HG03103 (cell line): Measurements from ENCODE around the gene TRAPPC2.

Source experiments
- ATAC-seq: cut with Tn5 transposase; IDR thresholded peaks from one replicate; pipeline ENCODE4 v1.9.1; 2021; ENCODE audit warnings: low read depth; ENCODE audit not compliant: unreplicated experiment

TRAPPC2 gene

DNA sequence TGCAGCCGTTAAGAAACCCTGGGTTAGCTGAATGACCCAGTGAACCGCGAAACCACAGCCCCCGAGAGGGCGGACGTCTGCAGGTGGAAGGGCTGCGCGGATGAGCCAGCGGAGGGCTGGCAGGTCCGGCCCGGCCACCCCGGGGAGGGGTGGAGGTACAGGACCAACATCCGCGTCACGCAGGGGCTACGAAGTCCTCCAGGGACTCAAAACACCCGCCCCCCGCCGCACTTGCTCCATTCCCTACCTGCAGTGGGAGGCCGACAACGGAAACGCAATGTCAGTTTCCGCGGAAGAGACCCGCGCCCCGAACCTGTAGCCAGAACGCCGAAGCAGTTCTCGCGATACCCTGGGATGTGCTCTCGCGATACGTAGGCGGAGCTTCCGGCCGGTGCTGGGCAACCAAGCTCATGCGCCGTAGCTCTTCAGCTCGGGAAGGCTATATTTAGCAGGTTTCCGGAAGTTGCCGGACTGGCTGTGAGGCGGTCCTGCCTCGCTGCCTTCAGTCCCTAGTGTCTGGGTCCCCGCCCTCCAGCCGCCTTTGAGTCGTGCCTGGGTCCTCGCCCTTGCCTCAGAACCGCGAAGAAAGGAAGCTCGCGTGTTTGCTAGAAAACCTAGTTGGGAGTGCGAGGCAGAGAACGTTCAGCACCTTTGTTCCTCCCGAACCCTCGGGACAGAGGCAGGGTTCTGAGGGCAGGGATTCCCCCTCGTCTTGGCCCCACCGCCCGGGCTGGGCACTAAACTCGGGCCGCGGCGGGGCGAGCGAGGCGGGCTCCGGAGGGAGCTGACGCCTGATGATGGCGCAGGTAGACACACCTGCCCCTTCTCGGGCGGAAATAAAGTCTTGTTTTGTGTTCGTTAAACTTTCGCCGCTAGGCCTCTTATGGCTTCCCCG, at the start of gene TRAPPC2, which contains the start of gene OFD1:
Gene TRAPPC2 (minus strand): TSS at position 343 of the 895 bp plus-strand sequence. CDS start 14,657 bp downstream, outside the sequence.
Gene OFD1 (plus strand): TSS at position 471 of the 895 bp plus-strand sequence. CDS start 324 bp downstream, at position 795.
- ATAC-seq: peak; percentile 82

DNA sequence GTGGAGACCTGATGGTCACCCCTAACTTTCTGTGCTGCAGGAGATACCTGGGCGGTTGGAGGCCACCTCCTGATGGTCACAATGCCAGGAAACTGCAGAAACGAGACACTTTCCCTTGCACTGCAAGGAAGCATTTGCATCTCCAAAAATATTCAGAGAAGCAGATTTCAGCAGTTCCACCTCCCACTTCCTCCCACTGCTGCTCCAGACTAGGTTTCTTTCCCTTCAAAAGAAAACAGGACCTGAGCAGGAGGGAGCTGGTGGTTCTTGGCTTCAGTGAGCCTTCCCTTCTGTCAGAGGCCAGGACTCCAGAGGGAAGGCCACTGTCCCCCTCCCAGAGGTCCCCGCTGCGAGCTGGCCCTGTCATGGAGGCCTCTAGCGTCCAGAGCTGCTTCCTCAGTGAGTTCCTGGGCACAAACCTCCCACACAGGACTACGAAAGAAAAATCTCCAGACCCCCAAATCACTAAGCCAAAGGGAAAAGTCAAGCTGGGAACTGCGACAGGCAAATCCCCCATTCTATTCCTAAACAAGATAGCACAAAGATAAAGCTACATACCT, 46.5 kb upstream of the TRAPPC2 start:
- ATAC-seq: no peak

DNA sequence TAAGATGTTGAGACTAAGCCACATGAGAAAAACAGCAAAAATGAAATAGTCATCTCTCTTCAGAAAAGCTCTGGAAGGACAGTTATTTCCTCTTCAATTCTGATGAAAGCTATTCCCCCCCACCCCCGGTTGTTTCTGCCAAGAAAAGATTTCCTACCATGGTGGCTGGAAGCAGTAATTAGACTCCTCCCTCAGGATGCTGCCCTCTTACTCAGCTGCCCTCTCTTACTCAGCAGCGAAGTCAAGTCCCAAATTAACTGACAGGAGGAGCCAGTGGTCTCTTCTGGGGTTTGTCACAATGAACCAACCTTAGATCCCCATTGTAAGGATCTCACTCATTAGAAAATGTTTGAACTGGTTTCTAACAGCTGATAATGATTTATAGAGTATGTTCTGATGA, 44.5 kb upstream of the TRAPPC2 start:
- ATAC-seq: no peak

DNA sequence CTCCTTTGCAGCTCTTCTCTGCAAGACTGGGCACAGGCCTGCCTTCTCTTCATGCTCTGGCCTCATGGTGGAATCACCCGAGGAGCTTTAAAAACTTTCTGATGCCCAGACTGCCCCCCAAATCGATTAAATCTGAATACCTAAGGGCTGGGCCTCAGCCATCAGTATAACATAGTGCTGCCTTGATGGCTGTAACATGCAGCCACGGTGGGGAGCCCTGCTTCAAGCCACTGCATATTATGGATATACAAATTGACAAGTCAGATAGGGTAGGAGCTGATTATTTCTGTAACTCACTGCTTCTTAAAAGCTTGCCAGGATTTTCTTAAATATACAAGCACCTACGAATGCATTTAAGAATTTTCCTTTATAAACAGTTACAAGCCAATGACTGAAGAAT, 42.0 kb upstream of the TRAPPC2 start:
- no peak for ATAC-seq

DNA sequence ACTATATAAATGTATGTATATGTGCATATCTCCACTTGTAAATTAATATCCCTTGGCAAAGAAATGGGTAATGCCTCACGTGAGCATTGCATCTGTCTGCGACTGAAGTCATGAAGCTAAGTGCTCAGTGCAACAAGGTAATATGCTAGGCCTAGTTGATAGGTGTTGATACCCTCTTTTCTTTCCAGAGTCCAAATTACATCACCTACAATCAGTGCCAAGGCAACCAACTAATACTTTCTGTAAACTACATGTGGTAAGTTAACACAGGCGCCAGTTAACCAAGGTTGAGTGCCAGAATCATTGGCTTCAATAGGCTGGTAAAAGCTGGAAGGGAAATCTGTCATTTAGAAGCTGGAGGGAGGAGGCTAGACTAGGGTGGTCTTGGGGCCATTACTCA, 41.4 kb upstream of the TRAPPC2 start:
- ATAC-seq: no peak

DNA sequence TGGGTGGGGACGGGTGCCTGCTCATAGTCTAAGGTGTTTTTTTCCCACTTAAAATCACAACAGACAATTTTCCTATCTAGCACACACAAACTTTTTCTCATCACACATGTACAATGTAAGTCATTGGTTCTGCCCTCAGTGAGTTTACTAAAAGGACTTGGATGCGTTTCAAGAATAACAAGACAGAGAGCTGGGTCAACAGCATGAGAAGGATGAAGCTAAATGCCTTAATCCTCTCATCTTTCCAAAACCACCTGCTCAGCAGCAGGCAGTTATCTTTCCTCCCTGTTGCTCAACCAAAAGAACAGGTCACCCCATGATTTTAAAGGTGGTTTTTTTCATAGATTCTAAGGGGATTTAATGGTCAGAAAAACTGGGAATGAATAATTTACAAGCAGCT, 40.3 kb upstream of the TRAPPC2 start:
- ATAC-seq: no peak

DNA sequence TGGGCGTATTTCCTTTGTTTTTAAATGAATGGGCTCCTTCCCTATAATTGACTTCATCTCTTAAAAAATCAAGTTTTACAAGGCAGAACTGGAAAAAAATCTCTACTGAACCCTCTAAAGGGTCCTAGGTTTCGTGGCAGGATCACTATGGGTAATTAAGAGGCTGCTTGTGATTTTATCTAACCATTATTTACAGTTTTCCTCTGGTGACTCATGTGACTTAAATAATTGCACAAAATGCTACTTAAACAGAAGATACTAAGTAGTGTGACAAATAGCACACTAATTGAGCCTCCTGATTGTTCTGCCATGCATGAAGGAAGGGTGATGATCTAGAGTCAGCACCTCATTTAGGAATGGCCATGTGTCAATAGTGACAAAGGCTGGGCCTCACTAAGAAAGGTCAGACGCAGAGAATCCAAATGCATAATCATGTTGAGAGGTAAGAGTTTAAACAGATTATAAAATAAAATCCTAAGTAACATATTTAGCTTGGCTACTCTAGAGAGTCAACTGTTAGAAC, 35.7 kb upstream of the TRAPPC2 start:
- no peak for ATAC-seq

DNA sequence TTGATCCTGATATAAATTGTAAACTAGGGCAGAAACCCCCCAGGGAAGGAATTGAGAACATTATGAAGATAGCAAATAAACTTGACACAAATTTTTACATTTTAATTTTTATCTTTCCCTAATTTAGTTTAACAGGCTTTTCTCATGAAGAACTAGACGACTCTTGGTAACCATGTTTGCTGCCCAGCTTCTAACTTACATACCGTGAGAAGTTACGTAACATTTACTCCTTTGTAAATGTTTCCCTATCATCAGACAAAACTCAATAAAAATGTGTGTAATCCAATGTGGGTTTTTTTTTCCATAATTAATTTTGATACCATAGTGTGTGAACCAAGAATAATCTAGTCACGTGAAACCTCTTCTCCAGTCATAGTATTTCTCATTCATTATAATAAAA, 34.5 kb upstream of the TRAPPC2 start:
- ATAC-seq: no peak

DNA sequence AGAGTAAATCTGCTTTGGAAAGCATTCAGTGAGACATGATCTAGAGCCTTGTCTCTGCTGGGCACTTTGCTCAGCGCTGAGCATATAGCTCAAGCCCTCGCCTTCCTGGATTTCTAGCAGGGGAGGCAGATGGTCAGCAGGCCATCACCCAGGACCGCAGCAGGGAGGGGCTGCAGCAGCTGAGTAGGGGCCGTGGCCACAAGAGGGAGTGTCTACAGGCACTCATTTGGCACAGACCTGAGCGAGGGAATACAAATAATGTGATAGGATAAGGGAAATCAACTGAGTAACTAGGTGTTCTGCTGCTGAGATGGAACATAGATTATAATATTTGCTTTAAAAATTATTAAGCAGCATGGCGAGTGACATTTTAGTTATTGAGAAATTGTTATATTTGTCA, 30.3 kb upstream of the TRAPPC2 start:
- no peak for ATAC-seq

DNA sequence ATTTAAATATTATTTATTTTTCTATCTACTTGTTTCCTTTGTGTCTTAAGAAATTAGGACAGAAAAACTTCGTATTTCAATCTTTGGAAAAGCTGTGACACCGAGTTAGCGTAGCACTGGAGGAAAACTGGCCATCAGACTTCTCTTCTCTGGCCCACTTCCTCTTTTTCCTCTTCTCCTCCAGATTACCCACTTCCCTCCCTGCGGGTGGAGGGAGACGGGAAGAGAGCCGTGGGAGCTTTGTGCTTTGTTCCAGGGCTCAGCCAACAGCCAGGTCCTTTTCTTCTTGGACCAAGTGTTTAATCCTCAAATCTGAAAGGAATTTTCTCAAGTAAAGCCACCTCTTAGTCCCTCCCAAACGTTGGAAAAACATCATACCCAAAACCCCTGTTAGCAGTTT, 29.9 kb upstream of the TRAPPC2 start:
- no peak for ATAC-seq

DNA sequence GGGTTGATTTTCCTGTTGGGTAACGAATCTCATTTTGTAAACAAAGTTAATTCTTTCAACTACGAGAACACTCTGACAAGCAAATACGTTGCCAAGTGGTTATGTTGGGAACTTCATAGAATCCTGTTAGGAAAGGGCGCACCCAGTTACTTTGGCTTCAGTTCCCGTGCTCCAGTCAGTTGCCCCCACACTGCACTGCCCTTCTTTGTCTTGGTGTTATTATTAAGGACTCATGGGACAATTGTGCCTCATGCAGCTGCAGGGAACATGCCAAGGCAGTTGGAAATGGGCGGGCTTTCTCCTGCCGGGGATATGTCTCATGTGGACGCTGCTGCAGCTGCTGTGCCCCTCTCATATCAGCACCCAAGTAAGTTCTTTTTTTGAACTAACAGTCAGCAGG, 29.1 kb upstream of the TRAPPC2 start:
- no peak for ATAC-seq

DNA sequence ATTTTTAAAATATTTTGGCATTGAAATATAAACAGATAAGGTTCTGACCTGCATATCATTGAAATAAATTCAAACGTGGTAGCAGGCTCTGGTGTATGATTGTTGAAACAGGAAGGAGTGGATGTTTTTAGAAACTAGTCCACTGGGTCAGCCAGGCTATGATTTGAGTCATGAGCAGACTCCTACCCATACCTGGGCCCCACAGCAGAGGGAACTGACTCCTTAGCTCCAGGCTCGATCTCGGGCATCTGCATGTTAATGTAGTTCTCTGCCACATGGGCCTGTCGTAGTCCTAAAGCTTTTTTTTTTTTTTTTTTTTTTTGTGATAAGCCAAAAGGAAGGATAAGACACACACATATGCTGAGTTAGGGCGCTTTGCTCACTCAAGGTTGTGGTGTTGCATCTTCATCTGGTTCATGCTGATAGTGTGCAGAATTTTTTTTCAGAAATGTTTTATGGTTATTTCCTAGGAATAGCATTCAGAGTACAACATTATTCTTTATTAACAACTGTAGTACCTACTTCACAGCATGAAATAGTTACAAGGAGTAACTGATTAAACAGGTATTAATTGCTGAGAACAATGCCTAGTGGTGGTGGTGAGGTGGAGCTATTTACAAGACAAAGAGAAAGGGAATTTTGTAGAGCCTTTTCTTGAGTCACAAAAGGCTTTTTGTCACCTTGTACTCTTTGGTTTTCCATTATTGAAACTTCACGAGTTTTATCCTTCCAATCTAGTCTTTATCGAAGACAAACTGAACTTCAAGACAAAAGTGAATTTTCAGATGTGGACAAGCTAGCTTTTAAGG, 27.4 kb upstream of the TRAPPC2 start:
- peak; percentile 76 for ATAC-seq

DNA sequence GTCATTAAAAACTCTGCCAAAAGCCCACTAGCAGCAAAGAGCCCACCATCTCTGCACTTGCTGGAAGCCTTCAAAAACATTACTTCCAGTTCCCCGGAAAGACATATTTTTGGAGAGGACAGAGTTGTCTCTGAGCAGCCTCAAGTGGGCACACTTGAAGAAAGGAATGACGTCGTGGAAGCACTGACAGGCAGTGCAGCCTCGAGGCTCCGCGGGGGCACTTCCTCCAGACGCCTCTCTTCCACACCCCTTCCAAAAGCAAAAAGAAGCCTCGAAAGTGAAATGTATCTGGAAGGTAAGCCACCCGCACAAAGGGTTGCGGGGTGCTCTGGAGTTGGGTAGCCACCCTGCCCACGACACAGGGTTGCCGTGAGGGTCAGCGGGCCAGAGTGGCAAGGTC, 26.0 kb upstream of the TRAPPC2 start:
- no peak for ATAC-seq

DNA sequence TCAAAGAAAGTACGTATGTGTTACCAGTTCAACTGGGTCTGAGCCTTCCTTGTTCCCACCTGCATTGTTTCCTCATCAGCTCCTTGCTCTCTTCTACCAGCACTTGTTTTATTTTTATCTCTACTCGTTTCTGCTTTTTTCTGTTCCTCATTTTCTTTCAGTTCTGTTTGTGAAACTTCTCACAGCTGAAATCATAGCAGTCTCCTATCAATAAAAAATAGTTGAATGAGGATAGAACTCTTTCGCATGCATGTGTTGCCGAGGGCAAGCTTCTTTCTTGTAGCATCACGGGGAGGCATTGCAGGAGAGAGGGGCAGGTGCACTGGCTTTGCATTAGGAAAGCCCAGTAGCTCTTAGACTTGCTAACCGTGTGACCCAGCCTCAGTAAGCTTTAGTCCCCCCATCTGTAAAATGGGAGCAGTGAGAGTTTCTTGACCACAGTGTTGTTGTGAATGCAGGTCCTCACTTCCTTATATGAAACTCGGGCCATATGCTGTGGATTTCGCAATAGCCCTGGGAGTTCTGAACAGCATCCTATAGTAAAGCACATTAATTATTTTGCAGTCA, 24.8 kb upstream of the TRAPPC2 start:
- ATAC-seq: peak; percentile 47

DNA sequence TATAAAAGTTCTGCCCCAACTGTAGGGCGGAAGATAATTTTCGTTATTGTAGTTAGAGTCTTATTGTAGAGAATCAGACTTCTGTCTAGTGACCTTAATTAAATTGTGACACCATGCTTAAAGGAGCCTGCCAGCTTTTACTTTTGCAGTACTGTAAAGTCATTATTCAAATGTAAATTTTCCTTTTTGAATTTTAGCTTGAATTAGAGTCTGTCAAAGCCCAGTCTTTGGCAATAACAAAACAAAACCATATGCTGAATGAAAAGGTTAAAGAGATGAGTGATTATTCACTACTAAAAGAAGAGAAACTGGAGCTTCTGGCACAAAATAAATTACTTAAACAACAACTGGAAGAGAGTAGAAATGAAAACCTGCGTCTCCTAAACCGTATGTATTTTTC, 22.0 kb upstream of the TRAPPC2 start:
- ATAC-seq: no peak

DNA sequence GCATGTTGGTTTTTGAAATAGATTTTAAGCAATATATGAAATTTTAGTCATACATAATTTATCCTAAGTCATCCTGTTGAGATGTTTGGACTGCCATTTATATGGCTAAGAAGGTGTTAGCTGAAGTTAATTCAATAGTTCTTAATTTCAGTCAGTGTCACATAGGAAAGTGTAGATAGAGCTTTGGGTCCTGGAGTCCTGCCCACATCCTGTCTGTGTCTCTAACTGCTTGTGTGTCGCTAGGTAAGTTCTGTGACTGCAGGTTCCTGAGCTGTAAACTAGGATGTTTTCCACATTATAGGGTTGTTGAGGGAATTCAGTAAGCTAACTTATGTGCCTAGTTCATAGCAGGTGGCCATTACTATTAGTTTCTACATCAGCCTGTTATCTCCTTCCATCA, 20.8 kb upstream of the TRAPPC2 start:
- ATAC-seq: no peak

DNA sequence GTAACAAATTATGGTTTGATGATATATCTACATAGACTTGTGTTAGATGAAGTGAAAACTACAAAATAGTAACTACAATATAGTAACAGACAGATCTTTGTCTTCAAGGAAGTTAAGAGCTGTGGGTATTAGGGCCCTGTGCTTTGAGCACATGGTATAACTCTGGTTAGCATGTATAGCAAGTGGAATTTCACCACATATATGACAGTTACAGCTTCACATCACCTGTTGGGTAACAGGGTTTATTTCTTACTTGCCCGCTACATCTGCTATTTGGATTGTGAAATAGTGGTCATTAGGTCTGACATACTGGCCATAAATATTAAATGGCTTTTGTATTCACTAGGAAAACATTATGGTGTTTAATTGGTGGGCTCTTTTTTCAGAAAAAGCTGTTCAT, 20.3 kb upstream of the TRAPPC2 start:
- no peak for ATAC-seq

DNA sequence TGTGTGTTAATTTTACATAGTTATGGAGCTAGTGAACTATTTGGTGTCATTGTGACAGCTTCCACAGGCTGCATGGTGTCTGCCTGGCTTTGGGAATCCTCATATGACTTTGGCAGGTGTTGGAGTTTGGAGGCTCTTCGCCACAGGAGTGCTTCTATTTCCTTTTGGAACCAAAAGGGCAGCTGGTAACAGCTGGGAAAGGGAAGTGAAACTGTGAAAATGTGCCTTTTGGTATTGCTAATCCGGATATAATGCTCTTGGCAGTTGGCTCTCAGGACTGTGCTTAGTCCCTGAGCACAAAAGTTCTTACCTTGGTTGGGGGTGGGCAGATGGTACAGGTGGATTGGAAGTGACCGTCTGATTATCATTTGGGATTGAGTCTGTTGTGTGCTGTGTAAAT, 18.2 kb upstream of the TRAPPC2 start:
- ATAC-seq: peak; percentile 58

DNA sequence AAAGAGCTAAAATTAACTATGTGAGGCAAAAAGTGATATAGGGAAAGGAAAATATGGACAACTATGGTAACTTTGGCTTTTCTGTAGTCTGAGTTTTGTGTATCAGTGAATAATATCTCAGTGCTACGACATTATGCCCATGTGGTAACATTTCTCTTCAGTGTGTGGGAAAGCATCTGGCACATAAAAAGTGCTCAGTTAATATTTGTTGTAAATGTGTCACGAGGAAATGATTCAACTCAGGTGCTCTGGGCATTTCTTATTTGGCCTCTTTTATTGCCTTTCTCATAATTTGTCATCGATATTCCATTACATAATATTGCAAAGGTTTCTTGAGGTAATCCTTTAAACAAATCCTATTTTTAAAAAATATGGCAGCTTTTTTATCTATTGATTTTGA, 17.7 kb upstream of the TRAPPC2 start:
- no peak for ATAC-seq

DNA sequence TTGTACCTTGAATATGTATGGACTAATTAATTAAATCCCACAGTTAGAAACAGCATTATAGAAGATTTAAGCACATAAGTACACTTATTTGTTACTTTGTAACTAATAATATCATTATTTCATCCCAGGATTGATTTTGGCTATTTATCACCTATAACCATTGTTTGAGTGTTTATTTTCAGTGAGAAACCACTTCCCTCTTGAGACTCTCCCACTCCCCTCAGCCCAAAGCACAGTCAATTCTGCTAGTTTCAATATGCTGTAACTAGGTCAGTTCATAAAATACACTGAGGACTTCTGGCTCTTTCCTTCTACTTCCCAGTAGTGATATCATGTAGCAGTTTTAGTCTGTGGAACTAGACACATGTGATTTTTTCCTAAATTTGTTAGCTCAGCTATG, 16.4 kb upstream of the TRAPPC2 start:
- no peak for ATAC-seq

DNA sequence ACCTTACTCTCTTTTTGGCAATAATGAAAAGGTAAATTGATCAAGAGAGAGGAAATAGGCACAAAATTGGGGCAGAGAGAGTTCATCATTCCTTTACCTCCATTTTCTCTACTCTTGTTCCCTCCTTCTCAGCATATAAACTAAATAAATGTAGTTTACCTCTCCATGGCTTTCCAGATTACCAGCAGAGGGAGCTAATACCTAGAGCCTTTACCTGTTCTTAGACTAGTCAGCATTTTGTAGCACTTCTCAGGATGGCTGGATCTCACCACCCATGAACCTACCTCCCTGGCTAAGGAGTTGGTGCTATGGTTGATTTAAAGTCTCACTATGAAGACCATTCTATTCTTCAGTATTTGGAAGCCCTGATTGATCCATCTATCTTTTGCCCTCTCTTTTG, 15.8 kb upstream of the TRAPPC2 start:
- ATAC-seq: no peak
